Measurements from ENCODE around the gene FBP1.
A peak's percentile ranks its signal among the peaks of the same experiment; 100 is the strongest.

Gene FBP1

DNA sequence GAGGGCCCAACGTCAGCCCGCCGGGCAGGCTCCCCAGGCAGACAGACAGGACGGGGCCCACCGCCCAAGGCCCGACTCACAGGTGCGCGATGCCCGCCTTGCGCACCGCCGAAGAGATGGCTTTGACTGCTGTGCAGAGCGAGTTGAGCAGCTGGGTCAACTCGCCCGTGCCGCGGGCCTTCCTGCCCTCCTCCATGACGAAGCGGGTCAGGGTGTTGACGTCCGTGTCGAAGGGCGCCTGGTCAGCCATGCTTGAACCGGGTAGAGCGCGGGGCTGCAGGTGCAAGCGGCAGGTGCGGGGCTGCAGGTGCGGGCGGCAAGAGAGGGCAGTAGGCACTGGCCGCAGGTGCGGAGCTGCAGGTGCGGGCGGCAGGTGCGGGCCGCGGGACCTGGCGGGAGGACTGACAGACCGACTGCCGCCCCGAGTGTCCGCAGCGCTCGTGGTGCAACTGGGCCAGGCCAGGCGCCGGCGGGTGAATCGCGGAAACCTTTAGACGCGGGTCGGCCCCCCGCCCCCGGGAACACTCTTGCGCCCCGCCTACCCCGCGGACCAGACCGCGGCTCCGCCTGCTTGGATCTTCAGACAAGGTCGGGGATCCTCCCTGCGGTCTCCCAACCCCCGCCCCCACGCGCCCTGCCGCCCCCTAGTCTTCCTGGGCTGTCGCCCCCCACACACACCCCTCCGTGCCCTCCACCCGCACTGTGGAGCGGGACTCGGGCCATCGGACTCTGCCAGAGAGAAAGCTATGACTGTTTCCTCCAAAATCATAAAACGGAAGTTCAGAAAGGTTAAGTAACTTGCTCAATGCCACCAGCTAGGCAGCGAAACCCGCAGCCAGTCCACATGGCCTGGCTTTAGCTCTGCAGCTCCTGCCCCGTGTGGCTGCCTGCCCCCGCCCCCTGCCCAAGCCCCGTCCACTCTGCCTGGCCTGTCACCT lies at the start of gene FBP1:
TSS of gene FBP1 (minus strand) at position 458 of the 938 bp plus-strand sequence. CDS start at position 250, 208 bp downstream.
- DNase-seq (ENCODE audit: low spot score) = no peak

DNA sequence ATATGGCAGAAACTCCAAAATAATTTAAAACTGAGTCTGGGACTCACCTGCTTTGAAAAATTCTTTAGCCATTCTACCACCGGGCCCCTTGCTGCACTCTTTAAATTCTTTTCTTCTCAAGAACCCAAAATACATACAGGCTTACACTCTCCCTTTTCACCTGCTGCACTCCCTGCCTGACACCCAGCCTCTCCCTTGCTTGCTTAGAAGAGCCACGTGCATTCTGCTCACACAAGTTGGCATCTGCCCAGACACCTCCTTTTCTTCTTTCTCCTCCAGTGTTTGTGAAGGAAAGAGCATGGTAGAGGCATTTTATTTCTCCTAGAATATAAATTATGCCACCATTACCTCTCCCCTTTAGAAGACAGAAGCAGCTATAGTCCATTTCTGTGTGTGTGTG lies 48.1 kb upstream of the FBP1 start:
- DNase-seq (ENCODE audit: low spot score) = no peak

GRCh38 chr9:94685359-94685758 lies 46.0 kb upstream of the FBP1 start:
- no peak for DNase-seq (ENCODE audit: low spot score)

DNA sequence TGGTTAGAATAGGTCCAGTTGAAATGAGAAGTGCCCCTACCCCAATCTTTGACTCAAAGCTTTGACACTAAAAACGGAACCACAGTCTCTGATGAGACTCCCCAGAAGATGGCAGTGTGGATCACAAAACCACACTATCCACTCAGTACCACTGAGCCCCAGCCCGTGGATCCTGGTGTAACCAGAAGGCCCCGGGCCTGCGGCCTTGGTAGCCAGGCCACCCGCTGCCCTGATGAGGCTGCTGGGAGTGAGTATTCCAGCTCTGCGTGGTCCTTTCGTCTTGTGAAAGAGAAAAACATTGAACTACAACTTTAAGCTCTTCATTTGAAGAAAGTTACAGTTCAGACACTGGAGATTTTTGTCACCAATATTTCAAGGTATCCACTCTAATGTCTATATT lies 42.2 kb upstream of the FBP1 start:
- DNase-seq (ENCODE audit: low spot score) = peak; percentile 84

GRCh38 chr9:94680621-94681020 lies 41.3 kb upstream of the FBP1 start:
- no peak for DNase-seq (ENCODE audit: low spot score)

GRCh38 chr9:94680020-94680419 lies 40.7 kb upstream of the FBP1 start:
- no peak for DNase-seq (ENCODE audit: low spot score)

DNA sequence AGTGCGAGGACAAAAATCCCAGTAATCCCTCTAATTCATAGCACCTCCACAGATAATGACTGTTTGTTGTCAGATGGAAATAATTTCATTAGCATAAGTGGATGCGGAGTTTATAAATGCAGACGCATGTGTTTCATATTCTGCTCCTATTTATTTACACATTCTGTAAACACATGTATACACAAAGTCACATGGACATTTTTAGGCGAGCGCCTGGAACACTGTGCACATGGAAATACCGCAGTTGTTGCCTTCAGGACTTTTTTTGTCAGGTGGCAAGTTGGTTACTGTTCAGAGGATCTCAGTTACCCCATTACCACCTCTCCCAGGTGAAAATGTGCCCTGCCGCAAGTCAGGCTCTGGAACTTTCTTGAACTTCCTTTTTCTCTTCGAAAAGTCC lies 40.3 kb upstream of the FBP1 start:
- no peak for DNase-seq (ENCODE audit: low spot score)

DNA sequence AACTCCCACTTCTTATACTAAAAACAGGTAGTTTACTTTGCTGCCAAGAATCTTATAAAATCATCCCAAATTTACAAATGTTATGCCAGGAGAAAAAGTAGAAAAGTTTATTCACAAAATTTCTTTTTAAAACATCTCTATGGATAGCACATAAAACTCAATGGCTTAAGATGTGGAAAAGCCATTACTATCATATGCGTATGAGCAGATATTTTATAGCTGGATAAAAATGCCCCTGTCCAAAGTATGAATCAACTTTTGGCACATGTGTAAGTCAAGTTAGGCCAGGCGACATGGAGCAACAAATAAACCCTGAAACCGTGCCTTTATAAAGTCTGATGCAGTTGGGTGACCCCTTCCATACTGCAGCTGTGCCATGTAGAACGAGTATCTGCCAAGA lies 38.6 kb upstream of the FBP1 start:
- DNase-seq (ENCODE audit: low spot score) = no peak

DNA sequence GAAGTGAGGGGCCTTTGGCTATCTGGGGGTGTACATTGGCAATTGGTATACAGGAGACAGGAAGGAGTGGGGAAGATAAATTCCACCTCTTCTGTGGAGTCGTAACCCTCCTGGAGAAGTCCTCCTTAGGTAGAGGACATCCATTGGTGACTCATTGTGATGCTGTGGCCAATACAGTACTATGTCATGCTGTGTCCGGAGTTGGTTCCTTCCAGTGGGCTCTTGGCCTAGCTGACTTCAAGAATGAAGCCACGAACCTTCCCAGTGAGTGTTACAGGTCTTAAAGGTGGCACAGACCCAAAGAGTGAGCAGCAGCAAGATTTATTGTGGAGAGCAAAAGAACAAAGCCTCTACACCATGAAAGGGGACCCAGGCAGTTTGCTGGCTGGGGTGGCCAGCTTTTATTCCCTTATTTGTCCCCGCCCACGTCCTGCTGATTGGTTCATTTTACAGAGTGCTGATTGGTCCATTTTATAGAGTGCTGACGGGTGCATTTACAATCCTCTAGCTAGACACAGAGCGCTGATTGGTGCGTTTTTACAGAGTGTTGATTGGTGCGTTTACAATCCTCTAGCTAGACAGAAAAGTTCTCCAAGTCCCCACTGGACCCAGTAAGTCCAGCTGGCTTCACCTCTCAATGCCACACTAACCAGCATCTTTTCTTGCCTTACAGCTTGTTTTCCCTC lies 37.3 kb upstream of the FBP1 start:
- DNase-seq (ENCODE audit: low spot score) = no peak

GRCh38 chr9:94675008-94675881 lies 35.9 kb upstream of the FBP1 start:
- DNase-seq (ENCODE audit: low spot score) = no peak

DNA sequence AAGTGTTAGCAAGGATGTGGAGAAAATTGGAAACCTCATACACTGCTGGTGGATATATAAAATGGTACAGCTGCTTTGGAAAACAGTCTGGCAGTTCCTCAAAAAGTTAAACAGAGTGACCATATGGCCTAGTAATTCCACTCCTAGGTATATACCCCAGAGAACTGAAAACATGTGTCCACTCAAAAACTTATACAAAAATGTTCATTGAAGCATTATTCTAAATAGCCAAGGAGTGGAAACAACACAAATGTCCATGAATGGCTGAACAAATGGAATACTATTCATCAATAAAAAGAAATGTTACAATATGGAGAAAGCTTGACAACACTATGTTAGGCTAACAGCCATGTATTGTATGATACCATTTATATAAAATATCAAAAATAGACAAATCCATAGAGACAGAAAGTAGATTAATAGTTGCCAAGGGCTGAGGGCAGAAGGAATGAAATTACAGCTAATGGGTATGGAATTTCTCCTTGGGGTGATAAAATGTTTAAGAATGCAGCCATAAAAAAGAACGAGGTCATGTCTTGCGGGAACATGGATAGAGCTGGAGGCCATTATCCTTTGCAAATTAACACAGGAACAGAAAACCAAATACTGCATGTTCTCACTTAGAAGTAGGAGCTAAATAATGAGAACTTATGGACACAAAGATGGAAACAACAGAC lies 33.6 kb upstream of the FBP1 start:
- no peak for DNase-seq (ENCODE audit: low spot score)

DNA sequence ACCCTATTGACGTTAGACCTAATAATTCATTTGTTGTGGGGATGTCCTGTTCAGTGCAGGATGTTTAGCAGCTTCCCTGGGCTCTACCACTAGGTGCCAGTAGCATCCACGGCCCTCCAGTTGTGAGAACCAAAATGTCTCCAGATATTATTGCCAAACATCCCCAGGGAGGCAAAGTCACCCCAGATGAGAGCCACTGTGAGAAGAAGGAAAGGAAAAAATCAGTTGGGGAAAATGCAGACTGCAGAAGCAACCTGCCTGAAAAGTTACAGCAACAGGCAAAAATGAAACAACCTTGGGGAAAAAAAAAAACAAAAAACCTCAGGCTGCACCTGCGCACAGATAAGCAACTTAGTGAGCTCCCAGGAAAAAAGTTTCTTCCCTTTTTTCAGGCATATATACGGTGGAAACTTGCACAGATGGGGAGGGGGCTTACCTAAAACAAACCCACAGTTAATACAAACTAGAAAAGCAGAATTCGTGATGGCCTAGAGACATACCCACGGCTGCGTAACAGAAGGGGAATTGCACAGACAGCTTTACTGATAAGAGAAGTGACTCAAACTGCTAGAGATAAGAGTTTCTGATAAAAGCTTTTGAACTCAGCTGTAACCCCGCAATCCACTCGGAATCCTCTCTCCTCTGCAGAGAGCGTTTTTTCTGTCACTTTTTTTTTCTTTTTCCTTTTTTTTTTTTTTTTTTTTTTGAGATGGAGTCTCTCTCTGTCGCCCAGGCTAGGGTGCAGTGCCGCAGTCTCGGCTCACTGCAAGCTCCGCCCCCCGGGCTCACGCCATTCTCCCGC lies 29.8 kb upstream of the FBP1 start:
- peak; percentile 50 for DNase-seq (ENCODE audit: low spot score)

DNA sequence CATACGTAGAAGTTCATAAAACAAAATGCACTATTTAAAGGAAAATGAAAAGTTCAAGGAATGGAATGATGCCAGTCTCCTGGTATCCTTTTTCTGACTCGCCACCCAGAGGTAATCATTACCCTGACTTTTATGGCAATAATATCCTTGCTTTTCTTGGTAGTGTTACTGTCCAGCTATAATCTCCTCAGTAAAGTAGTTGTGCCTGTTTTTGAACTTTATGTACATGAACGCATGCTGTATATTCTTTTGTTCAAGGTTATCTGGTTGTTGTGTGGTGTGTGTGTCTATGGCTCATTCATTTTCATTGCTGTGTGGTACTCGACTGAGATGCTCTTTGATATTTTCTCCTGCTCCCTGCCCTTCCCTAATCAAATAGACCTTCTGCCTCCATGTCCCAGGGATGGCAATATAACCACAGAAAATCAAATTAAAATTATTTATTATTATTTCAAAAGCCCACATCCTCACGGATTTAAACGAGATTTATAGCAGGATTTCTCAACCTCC lies 29.2 kb upstream of the FBP1 start:
- no peak for DNase-seq (ENCODE audit: low spot score)

DNA sequence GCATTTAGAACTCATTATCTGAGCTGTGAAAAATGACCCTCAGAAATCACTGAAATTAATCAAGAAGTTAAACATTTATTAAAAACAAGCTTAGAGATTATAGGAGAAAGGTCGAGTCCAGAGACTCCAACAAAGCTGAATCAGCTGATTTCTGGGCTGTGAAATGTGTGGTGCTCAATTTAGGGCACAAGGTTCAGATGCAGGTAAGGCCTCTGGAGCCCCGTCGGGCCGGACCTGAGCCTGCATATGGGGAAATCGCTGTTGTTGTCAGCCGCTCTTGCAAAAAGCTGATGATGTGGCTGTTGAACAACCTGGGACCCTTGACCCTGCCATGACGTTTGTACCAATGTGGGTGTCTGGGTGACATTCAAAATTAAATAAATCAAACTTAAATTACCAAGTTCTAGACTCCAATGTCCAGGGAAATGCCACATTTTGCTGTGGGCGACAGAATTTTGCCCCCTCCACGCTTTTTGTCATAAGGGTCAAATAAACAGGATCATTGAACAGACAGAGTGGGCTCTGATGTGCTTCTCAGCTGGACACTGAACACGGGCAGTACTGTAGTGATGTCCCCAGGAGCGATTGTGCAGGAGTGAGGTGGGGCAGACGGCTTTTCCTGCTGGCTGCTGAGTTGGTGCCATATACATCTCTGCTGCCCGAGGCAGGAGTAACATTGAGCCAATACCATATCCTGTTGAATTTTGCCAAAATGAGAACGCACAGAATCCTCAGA lies 27.2 kb upstream of the FBP1 start:
- no peak for DNase-seq (ENCODE audit: low spot score)

GRCh38 chr9:94665613-94666012 lies 26.3 kb upstream of the FBP1 start:
- DNase-seq (ENCODE audit: low spot score) = no peak

DNA sequence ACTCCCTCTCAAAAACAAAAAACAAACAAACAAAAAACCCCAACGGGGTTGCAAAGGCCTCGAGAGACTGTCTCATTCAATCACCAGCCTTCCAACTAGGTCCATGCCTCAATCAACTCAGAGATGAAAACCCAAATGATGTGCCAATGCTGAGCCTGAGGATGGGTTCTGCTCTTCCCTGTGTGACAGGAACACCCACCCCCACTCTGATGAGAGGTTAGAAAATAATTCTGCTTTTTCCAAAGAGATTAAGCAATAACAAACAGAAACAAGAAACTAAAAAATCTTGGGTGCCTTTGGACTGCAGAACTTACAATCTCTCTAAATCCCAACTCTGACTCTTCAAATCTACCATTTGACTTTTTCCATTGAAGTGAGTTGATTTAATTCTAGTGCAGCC lies 25.5 kb upstream of the FBP1 start:
- no peak for DNase-seq (ENCODE audit: low spot score)

- DNase-seq (ENCODE audit: low spot score) = no peak
Observed at GRCh38 chr9:94663640-94664039, 24.3 kb upstream of the FBP1 start.

- no peak for DNase-seq (ENCODE audit: low spot score)
Observed at GRCh38 chr9:94663140-94663539, 23.8 kb upstream of the FBP1 start.

- DNase-seq (ENCODE audit: low spot score) = no peak
Observed at GRCh38 chr9:94657021-94657725, 17.9 kb upstream of the FBP1 start.
